Naive thymus-derived CD4-positive, alpha-beta T cell (primary cell): ENCODE results near the gene SARNP. TPM values are rescaled to one million over a fixed set of nuclear protein-coding genes. Genes with fewer than 3 reads are reported as not detected.

ENCODE experiments used
- ATAC-seq: fragments of 150-1000 bp; cut with Tn5 transposase; 2 replicates; pipeline ENCODE4 v1.10.0; 2021; ENCODE audit warnings: mild to moderate bottlenecking, moderate library complexity
- CTCF ChIA-PET: fragments of 350-600 bp; sonication (Branson Sonifier 250); formaldehyde crosslinking; loops from one replicate; lab custom pipeline; 2021; ENCODE audit warnings: antibody characterized with exemption; lab: Charles Lee
- POLR2A ChIA-PET: fragments of 350-600 bp; sonication (Branson Sonifier 250); formaldehyde crosslinking; loops from one replicate; lab custom pipeline; 2021; ENCODE audit warnings: antibody characterized with exemption, inconsistent platforms; lab: Charles Lee
- DNase-seq, 9 donors: peaks; one replicate each; pipeline versions ENCODE4 v3.0.0 to v3.0.0-alpha.2; 2020 to 2022; ENCODE audit warnings: mixed read lengths in 1 of 9
- H3K27ac ChIP-seq: one replicate; pipeline ENCODE4 v1.7.0; 2013; ENCODE audit warnings: mild to moderate bottlenecking, low read depth, low read length, moderate library complexity
- H3K27me3 ChIP-seq, 2 donors: one replicate each; pipeline ENCODE4 v1.7.0; 2013; ENCODE audit warnings: low read length in 2 of 2, mild to moderate bottlenecking in 2 of 2, moderate library complexity in 2 of 2; ENCODE audit not compliant: control insufficient read depth in 2 of 2, insufficient read depth in 2 of 2
- H3K36me3 ChIP-seq, 3 experiments: 1 replicate in 2 of 3; 2 replicates in 1 of 3; pipeline ENCODE4 v1.7.0; 2013; ENCODE audit warnings: low read length in 3 of 3, mild to moderate bottlenecking in 3 of 3, moderate library complexity in 1 of 3; ENCODE audit not compliant: insufficient read depth in 3 of 3, control insufficient read depth in 2 of 3
- H3K4me1 ChIP-seq, 2 donors: one replicate each; pipeline ENCODE4 v1.7.0; 2013; ENCODE audit warnings: low read length in 2 of 2, mild to moderate bottlenecking in 2 of 2, moderate library complexity in 1 of 2; ENCODE audit not compliant: control insufficient read depth in 2 of 2, insufficient read depth in 2 of 2
- H3K4me3 ChIP-seq: 2 replicates; pipeline ENCODE4 v1.7.0; 2013; ENCODE audit warnings: mild to moderate bottlenecking, low read length
- H3K9me3 ChIP-seq, 3 experiments: 1 replicate in 2 of 3; 2 replicates in 1 of 3; pipeline ENCODE4 v1.7.0; 2013; ENCODE audit warnings: low read length in 3 of 3; ENCODE audit not compliant: control insufficient read depth in 2 of 3
- H3K27ac Mint-ChIP-seq, 9 donors: one replicate each; pipeline ENCODE4 v1.8.0; 2020 to 2022; ENCODE audit warnings: mixed read lengths in 9 of 9, mild to moderate bottlenecking in 8 of 9, moderate library complexity in 5 of 9, inconsistent platforms in 2 of 9
- H3K27me3 Mint-ChIP-seq, 5 donors: one replicate each; pipeline ENCODE4 v1.8.0; 2021 to 2022; ENCODE audit warnings: mixed read lengths in 5 of 5, mild to moderate bottlenecking in 1 of 5
- H3K36me3 Mint-ChIP-seq, 5 donors: one replicate each; pipeline ENCODE4 v1.8.0; 2020 to 2022; ENCODE audit warnings: mixed read lengths in 5 of 5, mild to moderate bottlenecking in 3 of 5, inconsistent platforms in 1 of 5
- H3K4me1 Mint-ChIP-seq, 7 donors: one replicate each; pipeline ENCODE4 v1.8.0; 2020 to 2022; ENCODE audit warnings: mixed read lengths in 7 of 7, mild to moderate bottlenecking in 3 of 7, inconsistent platforms in 1 of 7
- H3K4me3 Mint-ChIP-seq, 10 donors: one replicate each; pipeline ENCODE4 v1.8.0; 2020 to 2022; ENCODE audit warnings: mild to moderate bottlenecking in 10 of 10, mixed read lengths in 10 of 10, moderate library complexity in 6 of 10, inconsistent platforms in 2 of 10
- H3K9me3 Mint-ChIP-seq, 11 donors: one replicate each; pipeline ENCODE4 v1.8.0; 2020 to 2022; ENCODE audit warnings: mixed read lengths in 11 of 11, mild to moderate bottlenecking in 4 of 11, inconsistent platforms in 1 of 11, moderate library complexity in 1 of 11
- intact Hi-C, 2 donors: fragments of 100-400 bp; cut with micrococcal nuclease; formaldehyde crosslinking; loops; one replicate each; pipeline ENCODE4 v1.15.1; 2023
- polyA plus RNA-seq, 2 donors: library from polyadenylated mRNA; unstranded; fragments of 300-500 nt; fragmentation: Illumina TruSeq; gene quantifications; one replicate each; pipeline ENCODE4 v1.2.3, GENCODE V29; 2021
- total RNA-seq, 6 experiments: library from RNA in 5 of 6; stranded (reverse) in 5 of 6; gene quantifications; 1 replicate in 5 of 6; 2 replicates in 1 of 6; pipeline ENCODE4 v1.2.3 and lab custom pipeline; 2021 to 2026

SARNP gene
- total and polyA plus RNA-seq, 7 experiments from 2014 or later: 28.0 to 115 (median 43.5) TPM

GRCh38 chr12:55746174-55746912 lies 71.2 kb downstream of the SARNP start:
- Histone ChIP-seq H3K36me3 (peaks cover 0 to 26% (median 3%) of the 10 kb centered on the region in 3 experiments), H3K9me3 (no peaks in the 10 kb centered on the region), H3K27ac (peak overlapping the region; percentile 63), H3K4me3 (no peak overlapping the region), H3K4me1 (peaks cover 5 to 19% of the 10 kb centered on the region in 2 donors), H3K27me3 (no peaks in the 10 kb centered on the region)
- ATAC-seq (no peak), DNase-seq (no peak)
- CTCF ChIA-PET: interaction anchor here (0.5 to 2.5 kb wide), 6 partner anchors 8 to 209 kb away, joined by 3 to 14 read pairs (median 3); partner anchors contain the start of gene BLOC1S1
- Mint-ChIP-seq H3K4me1 (peaks cover 31 to 46% (median 43%) of the 10 kb centered on the region in 7 donors), H3K4me3 (peak overlapping the region; percentile 5 to 96 (median 30)), H3K27me3 (peaks cover 0 to 8% (median 0%) of the 10 kb centered on the region in 5 donors), H3K27ac (peak overlapping the region; percentile 13 to 78 (median 69)), H3K36me3 (peaks cover 0 to 9% (median 6%) of the 10 kb centered on the region in 5 donors), H3K9me3 (no peaks in the 10 kb centered on the region)
- POLR2A ChIA-PET: interaction anchor here (0.6 to 1.0 kb wide), 4 partner anchors 10 to 305 kb away, joined by 3 read pairs; no protein-coding TSS in a partner anchor
- intact Hi-C loops: no loop called here

DNA sequence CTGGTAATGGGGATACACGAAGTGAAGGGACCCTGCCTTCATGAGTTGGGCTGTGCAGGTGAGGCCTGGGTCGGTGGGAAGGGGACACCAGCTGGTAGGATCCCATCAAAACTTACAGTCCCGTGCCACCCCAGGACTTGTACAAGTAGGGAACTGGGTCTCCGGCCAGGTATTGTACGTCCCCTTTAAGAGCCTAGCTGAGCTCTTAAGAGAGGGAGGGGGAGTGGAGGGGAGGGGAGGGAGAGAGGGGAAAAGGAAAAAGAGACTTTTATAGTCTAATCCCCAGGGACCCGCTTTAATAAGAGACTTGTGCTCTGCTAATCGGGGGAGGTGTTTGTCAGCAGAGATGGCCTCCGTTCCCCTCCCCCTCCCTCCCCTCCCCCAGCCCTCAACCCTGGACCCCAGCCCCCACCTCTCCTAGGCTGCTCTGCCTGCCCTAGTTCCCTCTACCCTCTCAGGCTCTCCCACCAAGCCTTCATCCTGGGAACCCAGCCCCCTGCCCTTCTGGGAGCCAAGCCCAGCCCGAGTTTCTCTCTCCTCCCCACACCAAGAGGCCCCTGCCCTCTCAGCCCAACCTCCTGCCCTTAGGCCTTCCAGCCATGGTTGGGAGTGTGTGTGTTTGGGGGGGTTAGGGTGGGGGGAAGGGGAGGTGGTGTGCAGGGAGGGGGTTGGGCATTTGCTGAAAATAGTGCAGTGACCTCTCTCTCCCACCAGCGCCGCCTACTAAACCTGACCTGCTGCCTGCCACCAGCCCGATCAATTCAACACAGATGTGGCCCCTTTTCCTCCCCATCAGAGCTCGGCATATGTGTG lies 72.0 kb downstream of the SARNP start:
- no peaks in the 10 kb centered on the region for H3K27me3 ChIP-seq
- Mint-ChIP-seq H3K9me3 (no peaks in the 10 kb centered on the region), H3K36me3 (peaks cover 0 to 6% (median 5%) of the 10 kb centered on the region in 5 donors), H3K27me3 (peaks cover 0 to 8% (median 0%) of the 10 kb centered on the region in 5 donors), H3K4me3 (peak overlapping the region; percentile 46 to 96 (median 93)), H3K27ac (peak overlapping the region in 8 of 9 donors; percentile 67 to 87 (median 81)), H3K4me1 (peaks cover 31 to 46% (median 43%) of the 10 kb centered on the region in 7 donors)
- no peak overlapping the region for H3K4me3 ChIP-seq
- H3K9me3 ChIP-seq: no peaks in the 10 kb centered on the region
- DNase-seq (no peak), ATAC-seq (no peak)
- ChIA-PET CTCF (interaction anchor here (0.5 to 1.1 kb wide), 4 partner anchors 11 to 194 kb away, joined by 3 to 5 read pairs (median 4); partner anchors contain the start of gene BLOC1S1), POLR2A (interaction anchor here (1.0 to 3.0 kb wide), 5 partner anchors 8 to 298 kb away, joined by 3 to 13 read pairs (median 5); partner anchors contain the start of gene RAB5B)
- intact Hi-C loops: no loop called here
- peaks cover 0 to 18% (median 0%) of the 10 kb centered on the region in 3 experiments for H3K36me3 ChIP-seq
- H3K27ac ChIP-seq: peak overlapping the region; percentile 63
- peaks cover 5 to 19% of the 10 kb centered on the region in 2 donors for H3K4me1 ChIP-seq

DNA sequence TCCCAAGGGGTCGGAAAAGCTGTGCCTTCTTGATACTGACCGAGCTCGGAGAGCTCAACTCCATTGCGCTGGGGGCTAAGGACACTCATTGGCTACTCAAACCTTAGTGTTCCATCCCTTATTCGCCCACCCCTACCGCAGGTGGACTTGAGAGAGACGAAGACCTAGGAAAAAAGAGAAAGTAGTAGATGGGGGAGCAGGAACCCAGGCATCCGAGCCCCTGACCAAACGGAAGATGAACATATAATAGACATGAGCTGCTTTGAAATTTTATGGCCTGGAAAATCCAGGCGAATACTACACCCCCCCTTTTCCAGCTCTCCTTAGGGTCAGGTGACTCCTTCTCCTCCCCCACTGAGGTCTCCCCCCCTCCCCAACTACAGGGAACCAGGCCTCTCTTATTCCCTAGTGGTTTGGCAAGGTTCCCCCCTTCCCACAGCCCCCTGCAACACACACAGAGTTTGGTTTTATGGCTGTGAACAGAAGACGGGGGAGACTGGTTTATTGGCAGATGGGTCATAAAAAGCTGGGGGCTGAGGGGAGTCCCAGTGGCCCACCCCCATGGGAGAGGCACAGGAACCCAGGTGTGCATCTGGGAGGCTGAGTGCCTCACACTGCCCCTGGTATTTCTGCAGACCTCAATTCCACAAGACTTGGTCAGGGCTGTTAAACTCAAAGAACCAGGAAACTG lies 73.0 kb downstream of the SARNP start:
- POLR2A ChIA-PET: interaction anchor here (0.8 to 3.0 kb wide), 10 partner anchors 9 to 299 kb away, joined by 3 to 13 read pairs (median 6); partner anchors contain the start of genes ORMDL2, RAB5B and SARNP
- peaks cover 0 to 6% (median 5%) of the 10 kb centered on the region in 5 donors for H3K36me3 Mint-ChIP-seq
- H3K27ac Mint-ChIP-seq: peak overlapping the region; percentile 30 to 87 (median 83)
- peaks cover 31 to 46% (median 43%) of the 10 kb centered on the region in 7 donors for H3K4me1 Mint-ChIP-seq
- Histone ChIP-seq H3K36me3 (peaks cover 0 to 8% (median 0%) of the 10 kb centered on the region in 3 experiments), H3K4me3 (peak overlapping the region; percentile 78), H3K27me3 (no peaks in the 10 kb centered on the region), H3K4me1 (peaks cover 5 to 19% of the 10 kb centered on the region in 2 donors), H3K27ac (peak overlapping the region; percentile 63), H3K9me3 (no peaks in the 10 kb centered on the region)
- intact Hi-C loops: loop anchor here in 1 of 2 donors (1.0 kb wide), 1 partner anchor 73 kb away; the partner anchor contains the start of gene SARNP
- DNase-seq: no peak
- H3K4me3 Mint-ChIP-seq: peak overlapping the region; percentile 90 to 96 (median 94)
- H3K27me3 Mint-ChIP-seq: peaks cover 0 to 8% (median 0%) of the 10 kb centered on the region in 5 donors
- no peak for ATAC-seq
- CTCF ChIA-PET: interaction anchor here (0.5 to 1.3 kb wide), 4 partner anchors 12 to 195 kb away, joined by 3 to 4 read pairs (median 3); no protein-coding TSS in a partner anchor
- no peaks in the 10 kb centered on the region for H3K9me3 Mint-ChIP-seq

GRCh38 chr12:55743406-55744339 lies 73.9 kb downstream of the SARNP start:
- peaks cover 0 to 2% (median 0%) of the 10 kb centered on the region in 5 donors for H3K36me3 Mint-ChIP-seq
- CTCF ChIA-PET: interaction anchor here (0.9 to 1.3 kb wide), 3 partner anchors 13 to 383 kb away, joined by 3 read pairs; no protein-coding TSS in a partner anchor
- Histone ChIP-seq H3K9me3 (no peaks in the 10 kb centered on the region), H3K4me3 (peak overlapping the region; percentile 78), H3K4me1 (peaks cover 5 to 19% of the 10 kb centered on the region in 2 donors), H3K27me3 (no peaks in the 10 kb centered on the region), H3K27ac (peak overlapping the region; percentile 63), H3K36me3 (peaks cover 0 to 3% (median 0%) of the 10 kb centered on the region in 3 experiments)
- ATAC-seq: peak; percentile 64
- no peaks in the 10 kb centered on the region for H3K9me3 Mint-ChIP-seq
- peak in 7 of 9 donors; percentile 37 to 64 (median 47) for DNase-seq
- POLR2A ChIA-PET: interaction anchor here (0.6 to 3.0 kb wide), 21 partner anchors 8 to 595 kb away, joined by 3 to 13 read pairs (median 4); partner anchors contain the start of genes IL23A, ORMDL2, PYM1 and RAB5B
- H3K27ac Mint-ChIP-seq: peak overlapping the region; percentile 65 to 87 (median 83)
- intact Hi-C loops: loop anchor here (1.0 kb wide), 3 partner anchors 74 to 298 kb away; partner anchors contain the start of genes RPS26 (in 1 of the 2) and SARNP (in 1 of the 2)
- peaks cover 0 to 8% (median 0%) of the 10 kb centered on the region in 5 donors for H3K27me3 Mint-ChIP-seq
- H3K4me1 Mint-ChIP-seq: peaks cover 27 to 50% (median 40%) of the 10 kb centered on the region in 7 donors
- peak overlapping the region; percentile 90 to 96 (median 94) for H3K4me3 Mint-ChIP-seq
